Panc1 (cell line): ENCODE data around the gene FGF7. TPM values are rescaled to one million over a fixed set of nuclear protein-coding genes. Genes with fewer than 3 reads are reported as not detected.
"Not testable (repeated sequence)": the region's sequence is repeated elsewhere in the genome, so short reads cannot be mapped to it uniquely, and the experiment has no call there.

Source experiments
- ATAC-seq: fragments of 200-7000 bp; cut with Tn5 transposase; 2 replicates; pipeline ENCODE4 v1.9.1; 2020; ENCODE audit warnings: mild to moderate bottlenecking, moderate library complexity
- BruUV-seq: library from RNA; stranded (reverse); fragments of 400-500 nt; replicated peaks from 2 replicates; lab custom pipeline; 2021; lab: Mats Ljungman, UMichigan
- CTCF ChIA-PET: fragments of 300-600 bp; sonication (Branson Sonifier 250); formaldehyde crosslinking; loops from one replicate; lab custom pipeline; 2022; ENCODE audit warnings: antibody characterized with exemption; lab: Charles Lee
- POLR2A ChIA-PET: fragments of 300-600 bp; sonication (Branson Sonifier 250); formaldehyde crosslinking; loops from one replicate; lab custom pipeline; 2022; ENCODE audit warnings: antibody characterized with exemption; lab: Charles Lee
- DNase-seq: peaks from one replicate; pipeline ENCODE4 v3.0.0-alpha.2; 2010; ENCODE audit warnings: low read depth, low spot score
- H3K27ac ChIP-seq: 2 replicates; pipeline ENCODE4 v1.5.1; 2011; ENCODE audit warnings: mild to moderate bottlenecking, low read length, inconsistent platforms
- H3K27me3 ChIP-seq: fragments of 200-500 bp; sonication (Bioruptor generic); 2 replicates; pipeline ENCODE4 v1.6.0; 2014; ENCODE audit warnings: low read length, inconsistent platforms; ENCODE audit not compliant: control insufficient read depth, insufficient read depth
- H3K36me3 ChIP-seq: fragments of 200-500 bp; sonication (Bioruptor generic); 2 replicates; pipeline ENCODE4 v1.5.1; 2014; ENCODE audit warnings: inconsistent platforms, mild to moderate bottlenecking, low read length, moderate library complexity; ENCODE audit not compliant: control insufficient read depth, insufficient read depth
- H3K4me1 ChIP-seq: 2 replicates; pipeline ENCODE4 v1.5.1; 2011; ENCODE audit warnings: inconsistent platforms, mild to moderate bottlenecking, low read length, moderate library complexity; ENCODE audit not compliant: control insufficient read depth, insufficient read depth
- H3K4me3 ChIP-seq, 2 experiments: 2 replicates each; pipeline ENCODE4 v1.5.1; 2011 to 2012; ENCODE audit warnings: low read depth in 2 of 2, low read length in 2 of 2, mild to moderate bottlenecking in 2 of 2, inconsistent platforms in 1 of 2, moderate library complexity in 1 of 2
- H3K9me3 ChIP-seq: fragments of 200-500 bp; sonication (Bioruptor generic); 2 replicates; pipeline ENCODE4 v1.5.1; 2014; ENCODE audit warnings: low read depth, mild to moderate bottlenecking, inconsistent platforms, low read length, moderate library complexity; ENCODE audit not compliant: control insufficient read depth, insufficient read depth
- POLR2AphosphoS5 ChIP-seq: IDR thresholded peaks from 2 replicates; pipeline ENCODE4 v1.6.1; 2012; ENCODE audit warnings: mild to moderate bottlenecking, low read depth, low read length, moderate library complexity
- SIN3A ChIP-seq: IDR thresholded peaks from 2 replicates; pipeline ENCODE4 v1.6.1; 2012; ENCODE audit warnings: low read depth, mild to moderate bottlenecking, low read length, moderate library complexity, borderline replicate concordance; ENCODE audit not compliant: insufficient read depth
- TCF7L2 ChIP-seq: IDR thresholded peaks from 2 replicates; pipeline ENCODE4 v1.6.1; 2011; ENCODE audit warnings: mild to moderate bottlenecking, low read depth, low read length, inconsistent platforms
- in situ Hi-C: cut with HindIII; loops from 2 replicates; pipeline ENCODE4 v1.10.0; 2016; ENCODE audit warnings: low sequenced_read_pairs, low pct_unique_long_range_greater_than_20kb
- intact Hi-C: fragments of 100-400 bp; cut with micrococcal nuclease; formaldehyde crosslinking; loops from one replicate; pipeline ENCODE4 v1.10.0; 2022; ENCODE audit not compliant: unreplicated experiment
- total RNA-seq: library from RNA; stranded (reverse); gene quantifications from one replicate; pipeline ENCODE4 v1.2.1, GENCODE V29; 2021; ENCODE audit not compliant: unreplicated experiment
- TF ChIP-seq, protein P1 (sequence below), 2 experiments: IDR thresholded peaks; 2 replicates each; pipeline ENCODE4 v1.6.1; 2011 to 2012; ENCODE audit warnings: low read depth in 2 of 2, control low read depth in 1 of 2, low read length in 1 of 2, mild to moderate bottlenecking in 1 of 2, moderate library complexity in 1 of 2; ENCODE audit not compliant: insufficient read depth in 1 of 2
- TF ChIP-seq, protein P2 (sequence below): fragments of 450-650 bp; IDR thresholded peaks from 2 replicates; pipeline ENCODE4 v1.5.1; 2017; ENCODE audit warnings: mild to moderate bottlenecking

FGF7 gene
- total RNA-seq, 1 experiment from 2014 or later, result not detected

DNA sequence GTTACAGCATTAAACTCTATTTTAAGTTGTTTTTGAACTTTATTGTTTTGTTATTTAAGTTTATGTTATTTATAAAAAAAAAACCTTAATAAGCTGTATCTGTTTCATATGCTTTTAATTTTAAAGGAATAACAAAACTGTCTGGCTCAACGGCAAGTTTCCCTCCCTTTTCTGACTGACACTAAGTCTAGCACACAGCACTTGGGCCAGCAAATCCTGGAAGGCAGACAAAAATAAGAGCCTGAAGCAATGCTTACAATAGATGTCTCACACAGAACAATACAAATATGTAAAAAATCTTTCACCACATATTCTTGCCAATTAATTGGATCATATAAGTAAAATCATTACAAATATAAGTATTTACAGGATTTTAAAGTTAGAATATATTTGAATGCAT, 62.4 kb downstream of the FGF7 start:
- intact Hi-C loops, POLR2A ChIA-PET, H3K4me3 ChIP-seq, H3K27me3 ChIP-seq, CTCF ChIA-PET, BruUV-seq, DNase-seq, in situ Hi-C loops, H3K9me3 ChIP-seq, ATAC-seq, H3K4me1 ChIP-seq, H3K27ac ChIP-seq, H3K36me3 ChIP-seq: not testable (repeated sequence)

DNA sequence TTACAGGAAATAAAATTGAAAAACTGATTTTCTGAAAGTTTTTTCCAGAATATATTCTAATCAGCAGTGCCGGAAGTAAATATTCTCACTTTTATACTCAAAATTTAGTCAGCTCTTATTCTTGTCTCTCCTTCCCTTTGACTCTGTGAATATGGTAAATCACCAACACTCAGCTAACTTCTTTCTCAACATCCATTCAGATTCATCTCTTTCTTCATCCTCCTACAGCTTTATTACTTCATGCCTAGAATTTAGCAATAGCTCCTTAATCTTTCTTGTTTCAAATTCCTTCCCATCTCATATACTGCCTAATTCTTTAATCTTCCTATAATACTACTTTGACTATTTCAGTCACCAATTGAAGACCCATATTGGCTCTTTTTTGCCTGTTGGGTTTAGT, 67.9 kb downstream of the FGF7 start:
- Histone ChIP-seq H3K27ac (no peak overlapping the region), H3K27me3 (no peaks in the 10 kb centered on the region; the same call in 1 of the 2 replicates), H3K9me3 (no peaks in the 10 kb centered on the region), H3K4me1 (no peaks in the 10 kb centered on the region), H3K36me3 (no peaks in the 10 kb centered on the region), H3K4me3 (no peak overlapping the region)
- in situ Hi-C loops (no loop called here), intact Hi-C loops (no loop called here)
- no TSS peak for BruUV-seq
- no peak for TF ChIP-seq SIN3A
- TF ChIP-seq, protein P1, sequence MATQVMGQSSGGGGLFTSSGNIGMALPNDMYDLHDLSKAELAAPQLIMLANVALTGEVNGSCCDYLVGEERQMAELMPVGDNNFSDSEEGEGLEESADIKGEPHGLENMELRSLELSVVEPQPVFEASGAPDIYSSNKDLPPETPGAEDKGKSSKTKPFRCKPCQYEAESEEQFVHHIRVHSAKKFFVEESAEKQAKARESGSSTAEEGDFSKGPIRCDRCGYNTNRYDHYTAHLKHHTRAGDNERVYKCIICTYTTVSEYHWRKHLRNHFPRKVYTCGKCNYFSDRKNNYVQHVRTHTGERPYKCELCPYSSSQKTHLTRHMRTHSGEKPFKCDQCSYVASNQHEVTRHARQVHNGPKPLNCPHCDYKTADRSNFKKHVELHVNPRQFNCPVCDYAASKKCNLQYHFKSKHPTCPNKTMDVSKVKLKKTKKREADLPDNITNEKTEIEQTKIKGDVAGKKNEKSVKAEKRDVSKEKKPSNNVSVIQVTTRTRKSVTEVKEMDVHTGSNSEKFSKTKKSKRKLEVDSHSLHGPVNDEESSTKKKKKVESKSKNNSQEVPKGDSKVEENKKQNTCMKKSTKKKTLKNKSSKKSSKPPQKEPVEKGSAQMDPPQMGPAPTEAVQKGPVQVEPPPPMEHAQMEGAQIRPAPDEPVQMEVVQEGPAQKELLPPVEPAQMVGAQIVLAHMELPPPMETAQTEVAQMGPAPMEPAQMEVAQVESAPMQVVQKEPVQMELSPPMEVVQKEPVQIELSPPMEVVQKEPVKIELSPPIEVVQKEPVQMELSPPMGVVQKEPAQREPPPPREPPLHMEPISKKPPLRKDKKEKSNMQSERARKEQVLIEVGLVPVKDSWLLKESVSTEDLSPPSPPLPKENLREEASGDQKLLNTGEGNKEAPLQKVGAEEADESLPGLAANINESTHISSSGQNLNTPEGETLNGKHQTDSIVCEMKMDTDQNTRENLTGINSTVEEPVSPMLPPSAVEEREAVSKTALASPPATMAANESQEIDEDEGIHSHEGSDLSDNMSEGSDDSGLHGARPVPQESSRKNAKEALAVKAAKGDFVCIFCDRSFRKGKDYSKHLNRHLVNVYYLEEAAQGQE (IDR thresholded peaks at IDR 0.05; ENCODE audit: insufficient read depth in 1 of 2, low read depth in 2 of 2, low read length in 1 of 2), result no peak
- TF ChIP-seq, protein P2, sequence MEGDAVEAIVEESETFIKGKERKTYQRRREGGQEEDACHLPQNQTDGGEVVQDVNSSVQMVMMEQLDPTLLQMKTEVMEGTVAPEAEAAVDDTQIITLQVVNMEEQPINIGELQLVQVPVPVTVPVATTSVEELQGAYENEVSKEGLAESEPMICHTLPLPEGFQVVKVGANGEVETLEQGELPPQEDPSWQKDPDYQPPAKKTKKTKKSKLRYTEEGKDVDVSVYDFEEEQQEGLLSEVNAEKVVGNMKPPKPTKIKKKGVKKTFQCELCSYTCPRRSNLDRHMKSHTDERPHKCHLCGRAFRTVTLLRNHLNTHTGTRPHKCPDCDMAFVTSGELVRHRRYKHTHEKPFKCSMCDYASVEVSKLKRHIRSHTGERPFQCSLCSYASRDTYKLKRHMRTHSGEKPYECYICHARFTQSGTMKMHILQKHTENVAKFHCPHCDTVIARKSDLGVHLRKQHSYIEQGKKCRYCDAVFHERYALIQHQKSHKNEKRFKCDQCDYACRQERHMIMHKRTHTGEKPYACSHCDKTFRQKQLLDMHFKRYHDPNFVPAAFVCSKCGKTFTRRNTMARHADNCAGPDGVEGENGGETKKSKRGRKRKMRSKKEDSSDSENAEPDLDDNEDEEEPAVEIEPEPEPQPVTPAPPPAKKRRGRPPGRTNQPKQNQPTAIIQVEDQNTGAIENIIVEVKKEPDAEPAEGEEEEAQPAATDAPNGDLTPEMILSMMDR, result no peak
- no peak for TF ChIP-seq POLR2AphosphoS5
- no peak for DNase-seq
- POLR2A ChIA-PET, result no interaction called here
- no peak for ATAC-seq
- CTCF ChIA-PET, result no interaction called here

DNA sequence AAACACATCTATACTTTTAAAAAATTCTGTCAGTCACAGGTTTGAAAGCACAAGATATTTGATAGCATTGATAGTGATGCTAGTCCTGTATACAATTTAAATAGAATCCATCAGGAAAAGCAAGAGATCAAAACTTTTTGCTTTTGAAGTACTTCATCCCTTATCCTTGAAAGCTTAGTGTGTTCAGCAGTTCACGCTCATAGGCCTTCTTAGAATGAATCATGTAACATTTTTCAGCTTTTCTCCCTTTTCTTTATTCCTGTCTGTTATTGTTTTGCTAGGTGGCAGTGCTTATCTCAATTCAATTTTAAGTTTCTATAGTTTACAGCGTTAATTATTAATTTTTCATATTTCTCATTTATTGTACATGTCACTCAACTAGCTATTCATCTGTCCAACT, 69.1 kb downstream of the FGF7 start:
- DNase-seq, result no peak
- Histone ChIP-seq H3K4me1 (no peaks in the 10 kb centered on the region), H3K27ac (no peak overlapping the region), H3K27me3 (no peaks in the 10 kb centered on the region; the same call in 1 of the 2 replicates), H3K36me3 (no peaks in the 10 kb centered on the region), H3K9me3 (no peaks in the 10 kb centered on the region), H3K4me3 (no peak overlapping the region)
- BruUV-seq, result no TSS peak
- TF ChIP-seq SIN3A (no peak), POLR2AphosphoS5 (no peak), TCF7L2 (no peak)
- TF ChIP-seq, protein P2, result no peak
- TF ChIP-seq, protein P1 (IDR thresholded peaks at IDR 0.05; ENCODE audit: insufficient read depth in 1 of 2, low read depth in 2 of 2, low read length in 1 of 2), result no peak
- ATAC-seq, result no peak
- ChIA-PET CTCF (no interaction called here), POLR2A (no interaction called here)
- intact Hi-C loops, result no loop called here
- in situ Hi-C loops, result no loop called here
